Measurements from ENCODE around the gene DALRD3.

Gene DALRD3

GRCh38 chr3:48993834-48994233 is 24.5 kb downstream of the DALRD3 start:
- no peak for DNase-seq (ENCODE audit: low read depth)
- no peak overlapping the region for H3K4me3 ChIP-seq (ENCODE audit: low read depth, low read length)
- TF ChIP-seq CTCF (IDR thresholded peaks at IDR 0.05; ENCODE audit: low read depth, low read length, missing control alignments): no peak

- DNase-seq (ENCODE audit: low read depth): no peak
- TF ChIP-seq CTCF (IDR thresholded peaks at IDR 0.05; ENCODE audit: low read depth, low read length, missing control alignments): no peak
- no peak overlapping the region; the same call in 1 of the 2 replicates for H3K4me3 ChIP-seq (ENCODE audit: low read depth, low read length)
These were observed 26.4 kb downstream of the DALRD3 start for GRCh38 chr3:48991851-48992545.

- DNase-seq (ENCODE audit: low read depth): no peak
- TF ChIP-seq CTCF (IDR thresholded peaks at IDR 0.05; ENCODE audit: low read depth, low read length, missing control alignments): no peak
- peak overlapping the region; percentile 94 for H3K4me3 ChIP-seq (ENCODE audit: low read depth, low read length)
These were observed 27.5 kb downstream of the DALRD3 start for GRCh38 chr3:48990636-48991469.

GRCh38 chr3:48989796-48990635 is 28.4 kb downstream of the DALRD3 start, which contains the start of gene P4HTM:
Gene P4HTM, plus strand, starts transcription at chr3:48990241. Its CDS starts 16 bp downstream, at chr3:48990257.
- peak; percentile 46 for DNase-seq (ENCODE audit: low read depth)
- TF ChIP-seq CTCF (IDR thresholded peaks at IDR 0.05; ENCODE audit: low read depth, low read length, missing control alignments): peak; percentile 14
- H3K4me3 ChIP-seq (ENCODE audit: low read depth, low read length): peak within 1 kb of the TSS; percentile 94

GRCh38 chr3:48989126-48989795 is 29.1 kb downstream of the DALRD3 start:
- TF ChIP-seq CTCF (IDR thresholded peaks at IDR 0.05; ENCODE audit: low read depth, low read length, missing control alignments): no peak
- H3K4me3 ChIP-seq (ENCODE audit: low read depth, low read length): peak overlapping the region; percentile 94
- no peak for DNase-seq (ENCODE audit: low read depth)

- H3K4me3 ChIP-seq (ENCODE audit: low read depth, low read length): no peak overlapping the region
- DNase-seq (ENCODE audit: low read depth): no peak
- TF ChIP-seq CTCF (IDR thresholded peaks at IDR 0.05; ENCODE audit: low read depth, low read length, missing control alignments): no peak
These were observed 32.5 kb downstream of the DALRD3 start for GRCh38 chr3:48985831-48986376.
